HepG2 (cell line): ENCODE data around the gene PARVB.

Source experiments
- ARNT2 ChIP-seq: sonication (generic); formaldehyde crosslinking; IDR thresholded peaks from 2 replicates; pipeline ENCODE4 v1.8.0; 2022; ENCODE audit warnings: mild to moderate bottlenecking, low read depth, missing genetic modification reagents, moderate library complexity
- ELF1 ChIP-seq: sonication (generic); formaldehyde crosslinking; IDR thresholded peaks from 2 replicates; pipeline ENCODE4 v1.4.0; 2020; ENCODE audit warnings: missing genetic modification reagents
- HMGA1 ChIP-seq: sonication (generic); formaldehyde crosslinking; conservative IDR thresholded peaks from 2 replicates; pipeline ENCODE4 v1.4.0; 2020; ENCODE audit warnings: missing genetic modification reagents
- KDM5A ChIP-seq: fragments of 200-600 bp; sonication (generic); IDR thresholded peaks from 2 replicates; pipeline ENCODE4 v1.7.0; 2018; ENCODE audit warnings: antibody characterized with exemption, mild to moderate bottlenecking, low read length, borderline replicate concordance
- NBN ChIP-seq: fragments of 450-650 bp; conservative IDR thresholded peaks from 2 replicates; pipeline ENCODE4 v1.6.1; 2017
- RBM39 ChIP-seq: fragments of 200-400 bp; formaldehyde crosslinking; IDR thresholded peaks from one replicate; pipeline ENCODE4 v1.6.1; 2018; ENCODE audit warnings: antibody characterized with exemption, mild to moderate bottlenecking, low read depth, low read length; ENCODE audit not compliant: poor library complexity, severe bottlenecking
- SP4 ChIP-seq: sonication (generic); formaldehyde crosslinking; IDR thresholded peaks from 2 replicates; pipeline ENCODE4 v1.8.1; 2023; ENCODE audit warnings: mild to moderate bottlenecking, missing genetic modification reagents
- TARDBP ChIP-seq: sonication (generic); formaldehyde crosslinking; IDR thresholded peaks from 2 replicates; pipeline ENCODE4 v1.8.0; 2022; ENCODE audit warnings: mild to moderate bottlenecking, missing genetic modification reagents
- TF ChIP-seq, protein P1 (sequence below), 2 experiments: sonication (generic) in 1 of 2; formaldehyde crosslinking in 1 of 2; IDR thresholded peaks; 2 replicates each; pipeline versions ENCODE4 v1.5.1 to v1.6.1; 2011 to 2020; ENCODE audit warnings: borderline replicate concordance in 1 of 2, low read depth in 1 of 2, low read length in 1 of 2, mild to moderate bottlenecking in 1 of 2, missing genetic modification reagents in 1 of 2, moderate library complexity in 1 of 2

DNA sequence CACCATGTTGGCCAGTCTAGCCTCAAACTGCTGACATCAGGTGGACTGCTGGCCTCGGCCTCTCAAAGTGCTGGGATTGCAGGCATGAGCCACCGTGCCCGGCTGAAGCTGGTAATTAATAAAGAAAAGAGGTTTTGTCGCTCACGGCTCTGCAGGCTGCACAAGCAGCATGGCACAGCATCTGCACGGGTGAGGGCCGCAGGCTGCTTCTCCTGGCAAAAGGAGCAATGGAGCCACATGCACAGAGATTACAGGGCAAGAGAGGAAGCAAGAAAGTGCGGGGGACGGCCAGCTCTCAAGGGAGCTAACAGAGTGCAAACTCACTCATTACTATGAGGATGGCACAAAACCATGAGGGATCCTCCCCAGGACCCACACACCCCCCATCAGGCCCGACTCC is 4.7 kb upstream of the PARVB start:
- TF ChIP-seq ARNT2 (CRISPR knock-in tag) (no peak), SP4 (no peak), KDM5A (no peak), RBM39 (no peak), TARDBP (CRISPR knock-in tag) (no peak), NBN (no peak), HMGA1 (CRISPR knock-in tag) (no peak), ELF1 (CRISPR knock-in tag) (no peak)
- TF ChIP-seq, protein P1, sequence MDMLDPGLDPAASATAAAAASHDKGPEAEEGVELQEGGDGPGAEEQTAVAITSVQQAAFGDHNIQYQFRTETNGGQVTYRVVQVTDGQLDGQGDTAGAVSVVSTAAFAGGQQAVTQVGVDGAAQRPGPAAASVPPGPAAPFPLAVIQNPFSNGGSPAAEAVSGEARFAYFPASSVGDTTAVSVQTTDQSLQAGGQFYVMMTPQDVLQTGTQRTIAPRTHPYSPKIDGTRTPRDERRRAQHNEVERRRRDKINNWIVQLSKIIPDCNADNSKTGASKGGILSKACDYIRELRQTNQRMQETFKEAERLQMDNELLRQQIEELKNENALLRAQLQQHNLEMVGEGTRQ (IDR thresholded peaks at IDR 0.05; ENCODE audit: low read depth, low read length) = no peak
- TF ChIP-seq, protein P1 (CRISPR knock-in tag; IDR thresholded peaks at IDR 0.05; ENCODE audit: borderline replicate concordance) = no peak
